Astrocyte (in vitro differentiated cells and primary cell): ENCODE measurements around the gene UGT1A7. TPM values are rescaled to one million over a fixed set of nuclear protein-coding genes. Genes with fewer than 3 reads are reported as not detected.

Experiments
- DNase-seq: peaks from one replicate; pipeline ENCODE4 v3.0.0-alpha.2; 2010; ENCODE audit warnings: low read depth
- FAIRE-seq: peaks from 2 replicates; lab custom pipeline; 2011; peaks lifted over from hg19 to GRCh38; lab: Jason Lieb, UNC
- H2AFZ ChIP-seq: 2 replicates; pipeline ENCODE4 v1.6.0; 2012; ENCODE audit warnings: low read depth, low read length, inconsistent platforms
- H3K27ac ChIP-seq: 2 replicates; pipeline ENCODE4 v1.5.1; 2011; ENCODE audit warnings: low read depth, low read length, inconsistent platforms
- H3K27me3 ChIP-seq: 2 replicates; pipeline ENCODE4 v1.6.0; 2011; ENCODE audit warnings: low read length, inconsistent platforms; ENCODE audit not compliant: insufficient read depth
- H3K36me3 ChIP-seq: 2 replicates; pipeline ENCODE4 v1.5.1; 2011; ENCODE audit warnings: low read length, inconsistent platforms; ENCODE audit not compliant: insufficient read depth
- H3K4me1 ChIP-seq: 2 replicates; pipeline ENCODE4 v1.5.1; 2011; ENCODE audit warnings: low read length, inconsistent platforms; ENCODE audit not compliant: insufficient read depth
- H3K4me2 ChIP-seq: 2 replicates; pipeline ENCODE4 v1.6.0; 2012; ENCODE audit warnings: low read length, inconsistent platforms
- H3K4me3 ChIP-seq: 2 replicates; pipeline ENCODE4 v1.5.1; 2011; ENCODE audit warnings: low read depth, mild to moderate bottlenecking, low read length, inconsistent platforms; ENCODE audit not compliant: insufficient read depth
- H3K79me2 ChIP-seq: 2 replicates; pipeline ENCODE4 v1.6.0; 2012; ENCODE audit warnings: mild to moderate bottlenecking, low read length, inconsistent platforms; ENCODE audit not compliant: insufficient read depth
- H3K9ac ChIP-seq: 2 replicates; pipeline ENCODE4 v1.6.0; 2012; ENCODE audit warnings: mild to moderate bottlenecking, low read length, inconsistent platforms
- H3K9me3 ChIP-seq: 2 replicates; pipeline ENCODE4 v1.5.1; 2012; ENCODE audit warnings: low read depth, mild to moderate bottlenecking, low read length, inconsistent platforms; ENCODE audit not compliant: insufficient read depth
- H4K20me1 ChIP-seq: 2 replicates; pipeline ENCODE4 v1.6.0; 2012; ENCODE audit warnings: low read length, inconsistent platforms; ENCODE audit not compliant: insufficient read depth
- H3K27ac Mint-ChIP-seq: one replicate; pipeline ENCODE4 v1.8.0; 2021; ENCODE audit warnings: mild to moderate bottlenecking, mixed read lengths; ENCODE audit not compliant: unreplicated experiment
- H3K27me3 Mint-ChIP-seq: one replicate; pipeline ENCODE4 v1.8.0; 2021; ENCODE audit warnings: low read depth, mixed read lengths; ENCODE audit not compliant: unreplicated experiment
- H3K36me3 Mint-ChIP-seq: one replicate; pipeline ENCODE4 v1.8.0; 2021; ENCODE audit warnings: low read depth, mixed read lengths; ENCODE audit not compliant: unreplicated experiment
- H3K4me1 Mint-ChIP-seq: one replicate; pipeline ENCODE4 v1.8.0; 2021; ENCODE audit warnings: low read depth, mixed read lengths; ENCODE audit not compliant: unreplicated experiment
- H3K4me3 Mint-ChIP-seq: one replicate; pipeline ENCODE4 v1.8.0; 2021; ENCODE audit warnings: mild to moderate bottlenecking, moderate library complexity, mixed read lengths; ENCODE audit not compliant: unreplicated experiment
- H3K9me3 Mint-ChIP-seq: one replicate; pipeline ENCODE4 v1.8.0; 2021; ENCODE audit warnings: mild to moderate bottlenecking, mixed read lengths; ENCODE audit not compliant: unreplicated experiment
- EZH2 ChIP-seq: IDR thresholded peaks from 2 replicates; pipeline ENCODE4 v1.6.1; 2012; ENCODE audit warnings: mild to moderate bottlenecking, low read length, inconsistent platforms; ENCODE audit not compliant: insufficient read depth
- total RNA-seq: library from RNA; stranded (reverse); gene quantifications from 2 replicates; pipeline ENCODE4 v1.2.1, GENCODE V29; 2021
- TF ChIP-seq, protein P1 (sequence below): IDR thresholded peaks from 2 replicates; pipeline ENCODE4 v1.5.1; 2011; ENCODE audit warnings: low read depth, mild to moderate bottlenecking, inconsistent platforms, low read length, moderate library complexity; ENCODE audit not compliant: insufficient read depth

The UGT1A7 gene
- total RNA-seq, 1 donor from 2014 or later, result not detected

GRCh38 chr2:233693963-233694362, 12.3 kb downstream of the UGT1A7 start:
- peaks cover 5% of the 10 kb centered on the region for H3K27me3 Mint-ChIP-seq
- no peak for FAIRE-seq
- no peaks in the 10 kb centered on the region for H3K9me3 ChIP-seq

DNA sequence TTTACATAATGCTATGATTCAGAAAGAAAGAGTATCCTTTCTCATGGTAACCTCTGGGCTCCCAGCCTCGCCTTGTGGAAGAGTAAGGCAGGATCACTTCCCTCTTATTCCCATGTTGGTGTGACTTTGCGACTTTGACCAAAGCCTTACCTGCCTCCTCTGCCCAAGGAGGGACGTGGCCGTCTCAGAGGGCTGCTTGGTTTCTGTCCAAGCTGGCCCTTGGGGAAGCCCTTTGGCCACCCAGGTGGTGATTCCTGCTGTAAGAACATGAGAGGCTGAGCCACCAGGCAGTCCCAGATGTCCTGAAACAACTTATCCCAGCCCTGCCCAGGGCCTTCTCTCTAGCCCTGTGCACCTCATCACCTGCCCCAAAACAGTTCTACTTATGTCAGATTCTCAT, 17.0 kb downstream of the UGT1A7 start:
- Histone ChIP-seq H3K27ac (no peak overlapping the region), H3K79me2 (no peaks in the 10 kb centered on the region), H3K4me3 (no peak overlapping the region), H3K4me1 (no peaks in the 10 kb centered on the region), H3K36me3 (no peaks in the 10 kb centered on the region), H4K20me1 (no peaks in the 10 kb centered on the region), H3K27me3 (no peaks in the 10 kb centered on the region), H2AFZ (no peak overlapping the region), H3K9me3 (no peaks in the 10 kb centered on the region), H3K9ac (no peak overlapping the region), H3K4me2 (no peak overlapping the region)
- TF ChIP-seq, protein P1, sequence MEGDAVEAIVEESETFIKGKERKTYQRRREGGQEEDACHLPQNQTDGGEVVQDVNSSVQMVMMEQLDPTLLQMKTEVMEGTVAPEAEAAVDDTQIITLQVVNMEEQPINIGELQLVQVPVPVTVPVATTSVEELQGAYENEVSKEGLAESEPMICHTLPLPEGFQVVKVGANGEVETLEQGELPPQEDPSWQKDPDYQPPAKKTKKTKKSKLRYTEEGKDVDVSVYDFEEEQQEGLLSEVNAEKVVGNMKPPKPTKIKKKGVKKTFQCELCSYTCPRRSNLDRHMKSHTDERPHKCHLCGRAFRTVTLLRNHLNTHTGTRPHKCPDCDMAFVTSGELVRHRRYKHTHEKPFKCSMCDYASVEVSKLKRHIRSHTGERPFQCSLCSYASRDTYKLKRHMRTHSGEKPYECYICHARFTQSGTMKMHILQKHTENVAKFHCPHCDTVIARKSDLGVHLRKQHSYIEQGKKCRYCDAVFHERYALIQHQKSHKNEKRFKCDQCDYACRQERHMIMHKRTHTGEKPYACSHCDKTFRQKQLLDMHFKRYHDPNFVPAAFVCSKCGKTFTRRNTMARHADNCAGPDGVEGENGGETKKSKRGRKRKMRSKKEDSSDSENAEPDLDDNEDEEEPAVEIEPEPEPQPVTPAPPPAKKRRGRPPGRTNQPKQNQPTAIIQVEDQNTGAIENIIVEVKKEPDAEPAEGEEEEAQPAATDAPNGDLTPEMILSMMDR, result no peak
- TF ChIP-seq EZH2, result no peak
- DNase-seq, result no peak
- Mint-ChIP-seq H3K27me3 (peaks cover 1% of the 10 kb centered on the region), H3K36me3 (no peaks in the 10 kb centered on the region), H3K4me1 (no peaks in the 10 kb centered on the region), H3K4me3 (no peak overlapping the region), H3K9me3 (peaks cover 4% of the 10 kb centered on the region), H3K27ac (no peak overlapping the region)
- FAIRE-seq, result no peak

More at GRCh38 chr2:233693963-233694362, 12.3 kb downstream of the UGT1A7 start:
- Mint-ChIP-seq H3K9me3 (peaks cover 6% of the 10 kb centered on the region), H3K36me3 (no peaks in the 10 kb centered on the region), H3K4me1 (no peaks in the 10 kb centered on the region), H3K4me3 (no peak overlapping the region), H3K27ac (no peak overlapping the region)
- TF ChIP-seq EZH2, result no peak
- TF ChIP-seq, protein P1, result no peak
- H2AFZ ChIP-seq, result no peak overlapping the region
- H3K36me3 ChIP-seq, result no peaks in the 10 kb centered on the region
- H3K27me3 ChIP-seq, result no peaks in the 10 kb centered on the region
- H3K4me3 ChIP-seq, result no peak overlapping the region
- no peak for DNase-seq
- H3K4me1 ChIP-seq, result no peaks in the 10 kb centered on the region
- H3K79me2 ChIP-seq, result no peaks in the 10 kb centered on the region
- H3K4me2 ChIP-seq, result no peak overlapping the region
- no peak overlapping the region for H3K27ac ChIP-seq
- H4K20me1 ChIP-seq, result no peaks in the 10 kb centered on the region
- H3K9ac ChIP-seq, result no peak overlapping the region

GRCh38 chr2:233699424-233700027, 17.8 kb downstream of the UGT1A7 start:
- H3K9me3 ChIP-seq, result no peaks in the 10 kb centered on the region
- peaks cover 2% of the 10 kb centered on the region for H3K9me3 Mint-ChIP-seq
- no peaks in the 10 kb centered on the region for H3K36me3 Mint-ChIP-seq
- H3K4me2 ChIP-seq, result no peak overlapping the region
- FAIRE-seq (no peak), DNase-seq (no peak)
- H4K20me1 ChIP-seq, result no peaks in the 10 kb centered on the region
- H3K4me1 Mint-ChIP-seq, result no peaks in the 10 kb centered on the region
- H3K79me2 ChIP-seq, result no peaks in the 10 kb centered on the region
- peak overlapping the region; percentile 40 for H3K9ac ChIP-seq
- H3K4me1 ChIP-seq, result no peaks in the 10 kb centered on the region
- H2AFZ ChIP-seq, result no peak overlapping the region
- H3K27ac ChIP-seq, result peak overlapping the region; percentile 65
- H3K36me3 ChIP-seq, result no peaks in the 10 kb centered on the region
- H3K4me3 ChIP-seq, result no peak overlapping the region
- H3K27me3 Mint-ChIP-seq, result no peaks in the 10 kb centered on the region
- H3K27me3 ChIP-seq, result no peaks in the 10 kb centered on the region
- peak overlapping the region; percentile 38 for H3K27ac Mint-ChIP-seq
- no peak for TF ChIP-seq EZH2
- TF ChIP-seq, protein P1, result no peak
- no peak overlapping the region for H3K4me3 Mint-ChIP-seq
